22Rv1 (cell line): Measurements from ENCODE around the gene ADGRL3.

Source experiments
- H3K27ac ChIP-seq: fragments of 450-650 bp; 2 replicates; pipeline ENCODE4 v1.5.1; 2017
- ZFX ChIP-seq: fragments of 450-650 bp; IDR thresholded peaks from 2 replicates; pipeline ENCODE4 v1.6.1; 2017; ENCODE audit warnings: antibody characterized with exemption, borderline replicate concordance
- TF ChIP-seq, protein P1 (sequence below): fragments of 450-650 bp; IDR thresholded peaks from 2 replicates; pipeline ENCODE4 v1.5.1; 2017; ENCODE audit warnings: mild to moderate bottlenecking

Gene ADGRL3

DNA sequence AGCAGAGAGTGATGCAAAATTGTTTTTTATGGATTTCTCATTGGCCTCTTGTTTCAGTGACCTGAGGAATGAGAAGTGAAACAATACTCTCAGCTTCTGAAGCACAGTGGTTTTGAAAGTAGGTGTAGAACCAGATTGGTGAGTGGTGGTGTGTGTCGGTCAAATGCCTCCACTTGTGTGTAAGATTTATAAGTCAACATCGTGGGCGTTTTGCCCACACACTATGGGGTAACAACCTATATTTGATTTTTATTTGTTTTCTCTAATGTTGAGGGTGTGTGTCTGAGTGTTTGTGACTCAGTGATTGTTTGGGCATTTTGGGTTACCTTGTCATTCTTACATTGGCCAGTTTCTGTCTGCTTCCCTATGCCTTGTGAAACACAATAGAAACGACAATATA is 23.3 kb downstream of the ADGRL3 start:
- H3K27ac ChIP-seq: no peak overlapping the region
- no peak for TF ChIP-seq ZFX
- TF ChIP-seq, protein P1, sequence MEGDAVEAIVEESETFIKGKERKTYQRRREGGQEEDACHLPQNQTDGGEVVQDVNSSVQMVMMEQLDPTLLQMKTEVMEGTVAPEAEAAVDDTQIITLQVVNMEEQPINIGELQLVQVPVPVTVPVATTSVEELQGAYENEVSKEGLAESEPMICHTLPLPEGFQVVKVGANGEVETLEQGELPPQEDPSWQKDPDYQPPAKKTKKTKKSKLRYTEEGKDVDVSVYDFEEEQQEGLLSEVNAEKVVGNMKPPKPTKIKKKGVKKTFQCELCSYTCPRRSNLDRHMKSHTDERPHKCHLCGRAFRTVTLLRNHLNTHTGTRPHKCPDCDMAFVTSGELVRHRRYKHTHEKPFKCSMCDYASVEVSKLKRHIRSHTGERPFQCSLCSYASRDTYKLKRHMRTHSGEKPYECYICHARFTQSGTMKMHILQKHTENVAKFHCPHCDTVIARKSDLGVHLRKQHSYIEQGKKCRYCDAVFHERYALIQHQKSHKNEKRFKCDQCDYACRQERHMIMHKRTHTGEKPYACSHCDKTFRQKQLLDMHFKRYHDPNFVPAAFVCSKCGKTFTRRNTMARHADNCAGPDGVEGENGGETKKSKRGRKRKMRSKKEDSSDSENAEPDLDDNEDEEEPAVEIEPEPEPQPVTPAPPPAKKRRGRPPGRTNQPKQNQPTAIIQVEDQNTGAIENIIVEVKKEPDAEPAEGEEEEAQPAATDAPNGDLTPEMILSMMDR: no peak

DNA sequence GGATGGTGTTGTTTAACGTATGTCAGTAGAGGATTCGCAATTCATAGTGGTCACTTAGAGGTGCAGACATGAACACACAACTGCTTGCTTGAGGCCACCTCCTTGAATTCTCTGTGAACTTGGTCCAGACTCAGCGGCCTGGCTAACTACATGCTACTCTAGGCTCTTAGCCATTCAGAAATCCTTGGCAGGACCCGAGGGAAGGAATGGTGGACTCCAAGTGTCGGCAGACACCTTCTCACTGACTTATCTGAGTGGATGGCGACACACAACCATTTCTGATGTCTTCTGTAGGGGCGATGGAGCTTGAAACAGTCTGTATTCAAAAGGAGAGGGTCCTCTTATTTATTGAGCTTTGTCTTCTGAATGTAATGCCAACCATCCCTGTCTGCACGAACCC is 24.4 kb downstream of the ADGRL3 start:
- TF ChIP-seq, protein P1: no peak
- no peak for TF ChIP-seq ZFX
- H3K27ac ChIP-seq: no peak overlapping the region

DNA sequence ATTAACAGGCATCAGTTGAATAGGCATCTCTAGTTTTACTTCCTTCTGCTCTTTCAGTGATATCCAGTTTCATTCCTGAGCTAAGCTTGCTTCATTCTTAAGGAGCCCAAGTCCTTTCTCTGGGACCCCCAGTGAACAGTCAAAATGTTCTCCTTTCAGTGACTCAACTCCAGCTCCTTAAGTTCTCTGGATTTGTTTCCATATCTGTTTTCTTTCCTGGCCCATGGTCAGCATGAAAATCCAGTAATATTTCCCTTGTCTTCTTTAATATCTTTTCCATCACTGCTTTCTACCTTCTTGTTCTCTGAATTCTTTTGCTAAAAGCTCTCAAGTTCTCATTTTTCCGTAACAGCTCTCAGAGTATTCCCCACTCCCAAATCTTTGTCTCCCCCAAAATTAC is 25.5 kb downstream of the ADGRL3 start:
- no peak overlapping the region for H3K27ac ChIP-seq
- no peak for TF ChIP-seq ZFX
- TF ChIP-seq, protein P1: no peak

DNA sequence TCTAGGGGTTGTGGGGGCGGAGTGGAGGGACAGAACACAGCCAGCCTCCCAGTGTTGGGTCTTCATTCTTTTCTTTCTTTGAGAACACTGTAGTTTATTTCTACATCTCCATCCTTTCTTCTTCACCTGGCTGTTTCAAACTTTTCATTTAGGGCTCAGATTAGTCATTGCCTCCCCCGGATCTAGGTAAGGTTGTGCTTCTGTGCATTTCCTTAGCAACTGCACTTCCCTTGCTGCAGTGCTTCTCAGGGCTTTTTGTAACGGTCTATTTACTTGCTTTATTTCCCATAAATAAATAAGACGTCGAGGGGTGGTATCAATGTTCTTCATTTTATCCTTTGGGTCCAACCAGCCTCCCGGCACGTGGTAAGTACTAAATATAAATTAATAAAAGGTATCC is 31.3 kb downstream of the ADGRL3 start:
- TF ChIP-seq, protein P1: no peak
- no peak for TF ChIP-seq ZFX
- H3K27ac ChIP-seq: no peak overlapping the region

DNA sequence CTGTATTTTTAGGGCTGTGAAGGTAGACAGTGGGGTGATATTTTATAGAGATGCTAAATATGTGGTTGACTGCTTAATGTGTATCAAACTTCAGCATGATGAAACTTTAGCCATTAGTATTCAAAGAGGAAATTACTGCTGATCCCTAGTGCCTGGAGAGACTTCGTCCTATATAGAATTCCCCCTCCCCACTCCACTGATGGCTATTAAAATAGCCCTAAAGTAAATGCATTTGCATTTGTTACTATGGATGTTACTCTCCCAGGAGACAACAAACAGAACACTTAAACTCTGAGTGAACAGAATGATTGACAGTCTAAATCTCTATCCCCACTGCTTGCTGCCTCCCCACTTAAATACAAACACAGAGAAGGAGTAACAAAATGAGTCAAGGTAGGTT is 39.1 kb downstream of the ADGRL3 start:
- TF ChIP-seq, protein P1: no peak
- no peak for TF ChIP-seq ZFX
- H3K27ac ChIP-seq: no peak overlapping the region

DNA sequence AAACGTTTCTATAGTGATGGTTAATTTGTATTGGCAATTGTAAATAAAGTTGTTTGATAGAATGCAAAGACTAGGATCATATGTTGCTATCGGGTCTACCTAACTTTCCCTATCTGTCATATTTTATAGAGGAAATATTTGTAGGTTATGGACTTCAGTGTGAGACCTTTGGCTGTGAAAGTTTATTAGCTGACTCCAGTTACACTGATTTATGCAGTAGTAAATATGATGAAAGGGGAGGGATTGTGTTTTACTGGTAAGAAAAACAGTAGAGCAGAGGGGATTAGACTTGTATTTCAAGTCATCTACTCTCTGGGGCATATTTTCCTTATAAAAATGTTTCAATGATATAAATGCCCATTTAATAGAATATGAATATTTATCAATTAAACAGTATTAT is 43.8 kb downstream of the ADGRL3 start:
- TF ChIP-seq, protein P1: no peak
- TF ChIP-seq ZFX: no peak
- H3K27ac ChIP-seq: no peak overlapping the region

DNA sequence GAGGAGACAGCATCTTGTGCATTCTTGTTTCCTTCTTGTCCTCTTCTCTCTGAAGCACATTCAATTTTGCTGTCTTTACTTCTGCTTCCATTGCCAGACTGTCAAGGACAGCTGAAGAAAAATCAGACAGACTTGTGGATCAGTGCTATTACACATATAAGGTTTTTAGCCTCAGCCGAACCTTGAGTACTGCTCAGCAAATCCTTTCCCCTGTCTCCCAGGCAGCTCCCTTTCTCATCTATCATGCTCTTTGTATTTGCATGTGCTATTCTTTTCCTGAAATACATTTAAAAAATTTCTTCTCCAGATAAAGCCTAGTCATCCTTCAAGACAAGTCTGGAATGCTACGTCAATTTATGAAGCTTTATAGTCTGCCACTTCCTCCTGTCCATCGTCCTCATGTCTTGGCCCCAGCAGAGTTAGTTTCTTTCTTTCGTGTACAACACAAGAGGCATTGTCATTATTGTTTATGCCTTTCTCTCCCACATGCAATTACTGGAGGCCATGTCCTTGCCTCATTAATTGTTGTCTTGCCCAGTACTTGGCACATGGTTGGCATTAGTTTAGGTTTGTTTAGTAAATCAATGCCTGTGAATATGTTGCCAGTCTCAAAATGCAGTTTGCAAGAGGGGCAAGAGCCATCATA is 45.1 kb downstream of the ADGRL3 start:
- no peak overlapping the region for H3K27ac ChIP-seq
- TF ChIP-seq ZFX: no peak
- TF ChIP-seq, protein P1: no peak
